ENCODE data around the gene PHC2.

Gene PHC2

GRCh38 chr1:33466159-33466558, 35.3 kb upstream of the PHC2 start:
- Histone ChIP-seq H3K4me3 (ENCODE audit: insufficient read depth, low read depth, low read length, poor library complexity, severe bottlenecking) (no peak overlapping the region), H3K9me3 (ENCODE audit: control insufficient read depth, low read length) (no peaks in the 10 kb centered on the region), H3K27ac (ENCODE audit: insufficient read depth, low read length, poor library complexity, severe bottlenecking) (no peak overlapping the region), H3K36me3 (ENCODE audit: control insufficient read depth, insufficient read depth, low read length) (no peaks in the 10 kb centered on the region), H3K27me3 (replicated peaks; ENCODE audit: control insufficient read depth, insufficient read depth, low read length, poor library complexity, severe bottlenecking) (no peaks in the 10 kb centered on the region), H3K4me1 (ENCODE audit: control insufficient read depth, insufficient read depth, low read length, poor library complexity, severe bottlenecking) (no peaks in the 10 kb centered on the region)
- no peak for DNase-seq

- no peak overlapping the region for H3K4me3 ChIP-seq (ENCODE audit: insufficient read depth, low read depth, low read length, poor library complexity, severe bottlenecking)
- no peaks in the 10 kb centered on the region for H3K9me3 ChIP-seq (ENCODE audit: control insufficient read depth, low read length)
- no peaks in the 10 kb centered on the region for H3K4me1 ChIP-seq (ENCODE audit: control insufficient read depth, insufficient read depth, low read length, poor library complexity, severe bottlenecking)
- no peaks in the 10 kb centered on the region for H3K36me3 ChIP-seq (ENCODE audit: control insufficient read depth, insufficient read depth, low read length)
- no peak for DNase-seq
- peaks cover 5% of the 10 kb centered on the region for H3K27me3 ChIP-seq (replicated peaks; ENCODE audit: control insufficient read depth, insufficient read depth, low read length, poor library complexity, severe bottlenecking)
- no peak overlapping the region for H3K27ac ChIP-seq (ENCODE audit: insufficient read depth, low read length, poor library complexity, severe bottlenecking)
These were observed 34.4 kb upstream of the PHC2 start for GRCh38 chr1:33465316-33465715.

DNA sequence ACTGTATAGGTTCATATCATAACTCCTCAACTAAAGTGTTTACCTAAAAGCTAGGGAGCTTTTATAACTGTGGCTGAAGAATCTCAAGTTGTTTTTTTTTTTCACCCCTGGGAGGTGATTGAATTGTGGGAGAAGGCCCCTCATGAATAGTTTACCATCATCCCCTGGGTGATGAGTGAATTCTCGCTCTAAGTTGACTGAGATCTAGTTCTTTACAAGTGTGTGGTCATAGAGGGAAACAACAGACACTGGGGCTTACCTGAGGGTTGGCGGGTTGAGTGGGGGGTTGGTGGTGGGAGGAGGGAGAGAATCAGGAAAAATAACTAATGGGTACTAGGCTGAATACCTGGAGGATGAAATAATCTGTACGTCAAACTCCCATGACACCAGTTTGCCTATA, 33.7 kb upstream of the PHC2 start:
- Histone ChIP-seq H3K27ac (ENCODE audit: insufficient read depth, low read length, poor library complexity, severe bottlenecking) (no peak overlapping the region), H3K36me3 (ENCODE audit: control insufficient read depth, insufficient read depth, low read length) (no peaks in the 10 kb centered on the region), H3K4me3 (ENCODE audit: insufficient read depth, low read depth, low read length, poor library complexity, severe bottlenecking) (no peak overlapping the region), H3K4me1 (ENCODE audit: control insufficient read depth, insufficient read depth, low read length, poor library complexity, severe bottlenecking) (no peaks in the 10 kb centered on the region), H3K27me3 (replicated peaks; ENCODE audit: control insufficient read depth, insufficient read depth, low read length, poor library complexity, severe bottlenecking) (peaks cover 5% of the 10 kb centered on the region), H3K9me3 (ENCODE audit: control insufficient read depth, low read length) (no peaks in the 10 kb centered on the region)
- DNase-seq = no peak

GRCh38 chr1:33462405-33463164, 31.7 kb upstream of the PHC2 start:
- Histone ChIP-seq H3K36me3 (ENCODE audit: control insufficient read depth, insufficient read depth, low read length) (no peaks in the 10 kb centered on the region), H3K4me3 (ENCODE audit: insufficient read depth, low read depth, low read length, poor library complexity, severe bottlenecking) (no peak overlapping the region), H3K27me3 (replicated peaks; ENCODE audit: control insufficient read depth, insufficient read depth, low read length, poor library complexity, severe bottlenecking) (peaks cover 5% of the 10 kb centered on the region), H3K4me1 (ENCODE audit: control insufficient read depth, insufficient read depth, low read length, poor library complexity, severe bottlenecking) (no peaks in the 10 kb centered on the region), H3K27ac (ENCODE audit: insufficient read depth, low read length, poor library complexity, severe bottlenecking) (no peak overlapping the region), H3K9me3 (ENCODE audit: control insufficient read depth, low read length) (no peaks in the 10 kb centered on the region)
- no peak for DNase-seq

- no peaks in the 10 kb centered on the region for H3K36me3 ChIP-seq (ENCODE audit: control insufficient read depth, insufficient read depth, low read length)
- H3K27ac ChIP-seq (ENCODE audit: insufficient read depth, low read length, poor library complexity, severe bottlenecking) = no peak overlapping the region
- no peaks in the 10 kb centered on the region for H3K4me1 ChIP-seq (ENCODE audit: control insufficient read depth, insufficient read depth, low read length, poor library complexity, severe bottlenecking)
- DNase-seq = no peak
- H3K27me3 ChIP-seq (replicated peaks; ENCODE audit: control insufficient read depth, insufficient read depth, low read length, poor library complexity, severe bottlenecking) = peaks cover 5% of the 10 kb centered on the region
- H3K9me3 ChIP-seq (ENCODE audit: control insufficient read depth, low read length) = no peaks in the 10 kb centered on the region
- no peak overlapping the region for H3K4me3 ChIP-seq (ENCODE audit: insufficient read depth, low read depth, low read length, poor library complexity, severe bottlenecking)
These were observed 30.2 kb upstream of the PHC2 start for GRCh38 chr1:33460947-33461629.

- DNase-seq = no peak
- H3K27me3 ChIP-seq (replicated peaks; ENCODE audit: control insufficient read depth, insufficient read depth, low read length, poor library complexity, severe bottlenecking) = peaks cover 5% of the 10 kb centered on the region
- no peaks in the 10 kb centered on the region for H3K36me3 ChIP-seq (ENCODE audit: control insufficient read depth, insufficient read depth, low read length)
These were observed 29.2 kb upstream of the PHC2 start for GRCh38 chr1:33460144-33460543.

DNA sequence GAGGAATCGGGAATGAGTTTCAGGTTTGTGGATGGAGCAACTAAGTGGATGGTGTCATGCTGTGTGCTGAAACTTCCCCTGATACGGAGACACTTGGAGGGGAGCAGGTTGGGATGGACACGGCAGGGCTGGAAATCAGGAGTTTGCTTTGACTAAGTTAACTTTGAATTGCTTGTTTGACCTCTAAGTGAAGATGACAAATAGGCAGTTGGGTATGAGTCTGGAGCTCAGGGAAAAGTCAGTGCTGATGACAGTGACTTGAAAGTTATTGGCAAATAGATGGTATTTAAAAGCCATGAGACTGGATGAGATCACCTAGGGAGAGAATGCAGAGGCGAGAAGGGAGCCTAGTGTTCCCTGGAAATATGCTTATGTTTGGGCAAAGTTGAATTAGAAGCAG, 28.8 kb upstream of the PHC2 start:
- Histone ChIP-seq H3K27me3 (replicated peaks; ENCODE audit: control insufficient read depth, insufficient read depth, low read length, poor library complexity, severe bottlenecking) (peaks cover 5% of the 10 kb centered on the region), H3K9me3 (ENCODE audit: control insufficient read depth, low read length) (no peaks in the 10 kb centered on the region), H3K4me1 (ENCODE audit: control insufficient read depth, insufficient read depth, low read length, poor library complexity, severe bottlenecking) (no peaks in the 10 kb centered on the region), H3K36me3 (ENCODE audit: control insufficient read depth, insufficient read depth, low read length) (no peaks in the 10 kb centered on the region), H3K27ac (ENCODE audit: insufficient read depth, low read length, poor library complexity, severe bottlenecking) (no peak overlapping the region), H3K4me3 (ENCODE audit: insufficient read depth, low read depth, low read length, poor library complexity, severe bottlenecking) (no peak overlapping the region)
- DNase-seq = no peak

More at GRCh38 chr1:33460144-33460543, 29.2 kb upstream of the PHC2 start:
- Histone ChIP-seq H3K4me1 (ENCODE audit: control insufficient read depth, insufficient read depth, low read length, poor library complexity, severe bottlenecking) (no peaks in the 10 kb centered on the region), H3K27ac (ENCODE audit: insufficient read depth, low read length, poor library complexity, severe bottlenecking) (no peak overlapping the region), H3K9me3 (ENCODE audit: control insufficient read depth, low read length) (no peaks in the 10 kb centered on the region), H3K4me3 (ENCODE audit: insufficient read depth, low read depth, low read length, poor library complexity, severe bottlenecking) (no peak overlapping the region)

DNA sequence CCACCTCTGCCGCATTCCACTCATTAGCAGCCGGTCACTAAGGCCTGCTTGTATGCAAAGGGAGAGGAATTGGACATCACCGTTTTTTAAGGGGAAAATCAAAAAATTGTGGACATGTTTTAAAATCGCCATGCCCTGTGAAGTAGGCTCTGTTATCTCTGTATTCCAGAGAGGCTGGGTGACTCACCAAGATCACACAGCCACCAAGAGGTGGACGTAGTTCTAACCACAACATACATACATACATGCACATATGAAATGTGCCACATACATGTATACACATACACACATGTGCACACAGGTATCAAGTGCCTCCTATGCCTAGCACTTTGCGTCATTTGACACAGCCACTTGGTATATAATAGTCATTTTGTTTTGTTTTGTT, 25.6 kb upstream of the PHC2 start:
- Histone ChIP-seq H3K9me3 (ENCODE audit: control insufficient read depth, low read length) (no peaks in the 10 kb centered on the region), H3K27ac (ENCODE audit: insufficient read depth, low read length, poor library complexity, severe bottlenecking) (no peak overlapping the region), H3K4me3 (ENCODE audit: insufficient read depth, low read depth, low read length, poor library complexity, severe bottlenecking) (no peak overlapping the region), H3K4me1 (ENCODE audit: control insufficient read depth, insufficient read depth, low read length, poor library complexity, severe bottlenecking) (no peaks in the 10 kb centered on the region), H3K36me3 (ENCODE audit: control insufficient read depth, insufficient read depth, low read length) (no peaks in the 10 kb centered on the region), H3K27me3 (replicated peaks; ENCODE audit: control insufficient read depth, insufficient read depth, low read length, poor library complexity, severe bottlenecking) (peaks cover 5% of the 10 kb centered on the region)
- no peak for DNase-seq

- H3K4me3 ChIP-seq (ENCODE audit: insufficient read depth, low read depth, low read length, poor library complexity, severe bottlenecking) = no peak overlapping the region
- H3K4me1 ChIP-seq (ENCODE audit: control insufficient read depth, insufficient read depth, low read length, poor library complexity, severe bottlenecking) = no peaks in the 10 kb centered on the region
- no peak overlapping the region for H3K27ac ChIP-seq (ENCODE audit: insufficient read depth, low read length, poor library complexity, severe bottlenecking)
- no peaks in the 10 kb centered on the region for H3K36me3 ChIP-seq (ENCODE audit: control insufficient read depth, insufficient read depth, low read length)
- no peaks in the 10 kb centered on the region for H3K9me3 ChIP-seq (ENCODE audit: control insufficient read depth, low read length)
- DNase-seq = peak in 1 of 3 donors; percentile 8
- peaks cover 3% of the 10 kb centered on the region for H3K27me3 ChIP-seq (replicated peaks; ENCODE audit: control insufficient read depth, insufficient read depth, low read length, poor library complexity, severe bottlenecking)
These were observed 24.9 kb upstream of the PHC2 start for GRCh38 chr1:33455539-33456501.

Measured in effector memory CD4-positive, alpha-beta T cell (primary cell).